HepG2 (cell line): ENCODE data around the gene FDPS. TPM values are rescaled to one million over a fixed set of nuclear protein-coding genes. Genes with fewer than 3 reads are reported as not detected.

ENCODE experiments used
- ATAC-seq: fragments of 200-7000 bp; cut with Tn5 transposase; 3 replicates; pipeline ENCODE4 v1.9.1; 2020; ENCODE audit warnings: mild to moderate bottlenecking, moderate library complexity
- BruUV-seq: library from RNA; stranded (reverse); fragments of 400-500 nt; replicated peaks from 2 replicates; lab custom pipeline; 2021; lab: Mats Ljungman, UMichigan
- CTCF ChIA-PET: fragments of 300-600 bp; formaldehyde crosslinking; extraction: SDS; loops from one replicate; lab custom pipeline; 2021; ENCODE audit warnings: low total read pairs, inconsistent platforms, low intra/inter-chr PET ratio; lab: Yijun Ruan, JAX
- POLR2A ChIA-PET: fragments of 350-600 bp; sonication (Branson Sonifier 250); formaldehyde crosslinking; loops from one replicate; lab custom pipeline; 2020; ENCODE audit warnings: antibody characterized with exemption, inconsistent platforms; lab: Yijun Ruan, JAX
- DNase-seq: peaks from one replicate; pipeline ENCODE4 v3.0.0-alpha.2; 2015; ENCODE audit warnings: low spot score
- FAIRE-seq: peaks from 3 replicates; lab custom pipeline; 2011; peaks lifted over from hg19 to GRCh38; lab: Jason Lieb, UNC
- H2AFZ ChIP-seq: one replicate; pipeline ENCODE4 v1.6.1; 2011; ENCODE audit warnings: low read length, inconsistent platforms
- H3K27ac ChIP-seq: fragments of 300-600 bp; 3 replicates; pipeline ENCODE4 v1.8.0; 2011; ENCODE audit warnings: mixed run types, mild to moderate bottlenecking, mixed read lengths, low read length, inconsistent platforms; ENCODE audit not compliant: insufficient read depth; ENCODE audit errors: extremely low read length
- H3K27me3 ChIP-seq, 2 experiments: fragments of 200-600 bp in 1 of 2; 2 replicates in 1 of 2; 3 replicates in 1 of 2; pipeline versions ENCODE4 v1.6.0 to v1.8.0; 2011; ENCODE audit warnings: low read length in 2 of 2, mild to moderate bottlenecking in 2 of 2, moderate library complexity in 2 of 2, inconsistent platforms in 1 of 2; ENCODE audit not compliant: insufficient read depth in 2 of 2, control insufficient read depth in 1 of 2
- H3K36me3 ChIP-seq, 2 experiments: fragments of 200-600 bp in 1 of 2; replicated peaks in 1 of 2; 2 replicates in 1 of 2; 3 replicates in 1 of 2; pipeline versions ENCODE4 v1.5.1 to v1.8.0; 2011; ENCODE audit warnings: low read length in 2 of 2, inconsistent platforms in 1 of 2; ENCODE audit not compliant: insufficient read depth in 2 of 2, control insufficient read depth in 1 of 2
- H3K4me1 ChIP-seq: 2 replicates; pipeline ENCODE4 v1.5.1; 2012; ENCODE audit warnings: low read length, inconsistent platforms; ENCODE audit not compliant: insufficient read depth
- H3K4me2 ChIP-seq: 2 replicates; pipeline ENCODE4 v1.6.0; 2011; ENCODE audit warnings: low read depth, low read length, inconsistent platforms
- H3K4me3 ChIP-seq, 3 experiments: fragments of 200-600 bp in 1 of 3; sonication (generic), shearing (Covaris generic) in 1 of 3; replicated peaks in 1 of 3; 2 replicates each; pipeline ENCODE4 v1.5.1; 2011 to 2016; ENCODE audit warnings: low read length in 3 of 3, inconsistent platforms in 2 of 3, low read depth in 2 of 3, mild to moderate bottlenecking in 2 of 3, control low read depth in 1 of 3, mixed read lengths in 1 of 3; ENCODE audit not compliant: insufficient read depth in 1 of 3
- H3K79me2 ChIP-seq: one replicate; pipeline ENCODE4 v1.6.1; 2011; ENCODE audit warnings: low read length, inconsistent platforms; ENCODE audit not compliant: insufficient read depth
- H3K9ac ChIP-seq: 2 replicates; pipeline ENCODE4 v1.6.0; 2011; ENCODE audit warnings: mild to moderate bottlenecking, low read depth, low read length, inconsistent platforms; ENCODE audit not compliant: insufficient read depth
- H3K9me3 ChIP-seq: 2 replicates; pipeline ENCODE4 v1.5.1; 2012; ENCODE audit warnings: mild to moderate bottlenecking, low read length
- H4K20me1 ChIP-seq: 2 replicates; pipeline ENCODE4 v1.6.0; 2011; ENCODE audit warnings: inconsistent platforms, mild to moderate bottlenecking, low read length, moderate library complexity; ENCODE audit not compliant: insufficient read depth
- ATF7 ChIP-seq, 2 experiments: fragments of 450-650 bp in 1 of 2; sonication (generic) in 1 of 2; formaldehyde crosslinking in 1 of 2; IDR thresholded peaks; 2 replicates each; pipeline versions ENCODE4 v1.4.0 to v1.6.1; 2016 to 2020; ENCODE audit warnings: antibody characterized with exemption in 1 of 2, mild to moderate bottlenecking in 1 of 2, missing genetic modification reagents in 1 of 2
- DMAP1 ChIP-seq: IDR thresholded peaks from 2 replicates; pipeline ENCODE4 v1.6.1; 2016
- HMGXB3 ChIP-seq: sonication (generic); formaldehyde crosslinking; IDR thresholded peaks from 2 replicates; pipeline ENCODE4 v1.4.0; 2020; ENCODE audit warnings: missing genetic modification reagents, borderline replicate concordance
- HNRNPK ChIP-seq: fragments of 200-400 bp; formaldehyde crosslinking; IDR thresholded peaks from 2 replicates; pipeline ENCODE4 v1.6.1; 2018; ENCODE audit warnings: low read length, low read depth, moderate library complexity, mild to moderate bottlenecking; ENCODE audit not compliant: poor library complexity, severe bottlenecking
- MNT ChIP-seq: fragments of 450-650 bp; IDR thresholded peaks from 2 replicates; pipeline ENCODE4 v1.6.1; 2016
- MXI1 ChIP-seq: IDR thresholded peaks from 3 replicates; pipeline ENCODE4 v1.6.1; 2012; ENCODE audit warnings: low read depth, low read length, inconsistent platforms, borderline replicate concordance
- SETDB1 ChIP-seq: sonication (generic); formaldehyde crosslinking; IDR thresholded peaks from 2 replicates; pipeline ENCODE4 v1.5.1; 2020; ENCODE audit warnings: missing genetic modification reagents, mild to moderate bottlenecking, borderline replicate concordance
- TSC22D2 ChIP-seq: sonication (generic); formaldehyde crosslinking; IDR thresholded peaks from 2 replicates; pipeline ENCODE4 v1.5.1; 2020; ENCODE audit warnings: missing genetic modification reagents, mild to moderate bottlenecking, borderline replicate concordance
- ZNF264 ChIP-seq: sonication (generic); formaldehyde crosslinking; IDR thresholded peaks from 2 replicates; pipeline ENCODE4 v1.4.0; 2020; ENCODE audit warnings: missing genetic modification reagents
- ZNF570 ChIP-seq: sonication (generic); formaldehyde crosslinking; IDR thresholded peaks from 2 replicates; pipeline ENCODE4 v1.4.0; 2020; ENCODE audit warnings: mild to moderate bottlenecking, missing genetic modification reagents, borderline replicate concordance
- WGBS: methylation state at CpG from one replicate; pipeline ENCODE4 v1.1.6; 2017; ENCODE audit warnings: low lambda C conversion rate; 5-methylcytosine and 5-hydroxymethylcytosine counted together
- in situ Hi-C: cut with HindIII; loops from 2 replicates; pipeline ENCODE4 v1.10.0; 2017; ENCODE audit warnings: low pct_unique_long_range_greater_than_20kb; ENCODE audit not compliant: extremely low pct_ligation_motif_present
- intact Hi-C: fragments of 100-400 bp; cut with micrococcal nuclease; formaldehyde crosslinking; loops from one replicate; pipeline ENCODE4 v1.10.0; 2022; ENCODE audit not compliant: unreplicated experiment
- polyA plus RNA-seq, 8 experiments: library from polyadenylated mRNA; depleted of rRNA in 3 of 8; stranded (reverse) in 7 of 8; unstranded in 1 of 8; fragments of >200 nt; fragmentation: Illumina TruSeq in 4 of 8; extraction: Trizol in 4 of 8; gene quantifications; 2 replicates each; pipeline versions ENCODE4 v1.2.1 to v1.2.3, GENCODE V29; 2011 to 2016; ENCODE audit warnings: low read depth in 4 of 8, missing spikeins in 1 of 8, mixed read lengths in 1 of 8; ENCODE audit not compliant: insufficient read depth in 1 of 8
- total RNA-seq, 5 experiments: library from RNA; depleted of rRNA; stranded (reverse); fragments of >200 nt; fragmentation: Illumina TruSeq; extraction: Trizol; gene quantifications; 2 replicates each; pipeline ENCODE4 v1.2.3, GENCODE V29; 2016; ENCODE audit warnings: low read depth in 1 of 5

FDPS gene
- total and polyA plus RNA-seq, 2 of the 13 experiments (the other 11 are each of a cell fraction or from before 2014, with no cell fraction given): 264 to 519 TPM

GRCh38 chr1:155272466-155273342 lies 36.0 kb upstream of the FDPS start (continued):
- TF ChIP-seq DMAP1 (CRISPR knock-in tag): peak; percentile 54; the same call in 1 of the 2 replicates
- TF ChIP-seq TSC22D2: no peak
- TF ChIP-seq MNT: no peak
- no peak for TF ChIP-seq SETDB1 (CRISPR knock-in tag)
- no peak for TF ChIP-seq MXI1

GRCh38 chr1:155273343-155274245 lies 35.1 kb upstream of the FDPS start, which contains the start of gene CLK2:
TSS of gene CLK2 (minus strand) at chr1:155273504. CDS start at chr1:155270977, 2,527 bp downstream.
- peak; percentile 87 for FAIRE-seq
- TSS peak; percentile 56 for BruUV-seq
- POLR2A ChIA-PET: interaction anchor here (0.7 to 3.3 kb wide), 25 partner anchors 11 to 714 kb away, joined by 3 to 69 read pairs (median 4); partner anchors contain the start of genes ENTREP3, FDPS, GON4L and PKLR
- Histone ChIP-seq H3K79me2 (peaks cover 28% of the 10 kb centered on the region), H3K4me3 (peak within 1 kb of the TSS; percentile 83 to 92 (median 84)), H3K4me2 (peak within 1 kb of the TSS; percentile 91), H4K20me1 (no peaks in the 10 kb centered on the region), H3K9me3 (no peaks in the 10 kb centered on the region), H3K27me3 (no peaks in the 10 kb centered on the region; a peak in 2 of 5 replicates), H2AFZ (peak within 1 kb of the TSS; percentile 71), H3K27ac (peak within 1 kb of the TSS; percentile 82), H3K36me3 (peaks cover 11 to 22% of the 10 kb centered on the region in 2 experiments), H3K4me1 (peaks cover 53% of the 10 kb centered on the region), H3K9ac (peak within 1 kb of the TSS; percentile 77)
- peak; percentile 93 for DNase-seq
- CTCF ChIA-PET: interaction anchor here (1.5 kb wide), 1 partner anchor 23 kb away, joined by 3 read pairs; no protein-coding TSS in a partner anchor
- peak; percentile 85 for ATAC-seq
- WGBS: 49% methylated on average over 24 of the region's 61 CpGs
- in situ Hi-C loops (no loop called here), intact Hi-C loops (no loop called here)
- peak; percentile 41 for TF ChIP-seq HNRNPK
- TF ChIP-seq ZNF264 (CRISPR knock-in tag): no peak
- TF ChIP-seq HMGXB3 (CRISPR knock-in tag): peak; percentile 94
- no peak for TF ChIP-seq ZNF570 (CRISPR knock-in tag)
- TF ChIP-seq ATF7 (IDR thresholded peaks at IDR 0.05): no peak
- no peak for TF ChIP-seq ATF7 (CRISPR knock-in tag; IDR thresholded peaks at IDR 0.05)
